GM23338 (cell line): Measurements from ENCODE around the gene DOCK4. TPM values are rescaled to one million over a fixed set of nuclear protein-coding genes. Genes with fewer than 3 reads are reported as not detected.
A peak's percentile ranks its signal among the peaks of the same experiment; 100 is the strongest.

Source experiments
- ATAC-seq: fragments of 200-7000 bp; cut with Tn5 transposase; 3 replicates; pipeline ENCODE4 v1.9.1; 2020
- DNase-seq: peaks from one replicate; pipeline ENCODE4 v3.0.0-alpha.2; 2015; ENCODE audit warnings: low spot score
- H2AFZ ChIP-seq: fragments of 200-600 bp; sonication (generic); 2 replicates; pipeline ENCODE4 v1.8.0; 2016; ENCODE audit warnings: antibody characterized with exemption, mild to moderate bottlenecking, moderate library complexity
- H3F3A ChIP-seq: fragments of 200-600 bp; sonication (generic); replicated peaks from 2 replicates; pipeline ENCODE4 v1.8.0; 2017; ENCODE audit warnings: antibody characterized with exemption, mixed run types, low read depth
- H3K27ac ChIP-seq: fragments of 200-600 bp; sonication (generic); 2 replicates; pipeline ENCODE4 v1.6.1; 2016; ENCODE audit warnings: low read depth
- H3K27me3 ChIP-seq: fragments of 200-600 bp; sonication (generic); 2 replicates; pipeline ENCODE4 v1.8.0; 2016; ENCODE audit warnings: mild to moderate bottlenecking, mixed run types, moderate library complexity; ENCODE audit not compliant: insufficient read depth
- H3K36me3 ChIP-seq: fragments of 200-600 bp; sonication (generic); 2 replicates; pipeline ENCODE4 v1.8.0; 2016; ENCODE audit warnings: mild to moderate bottlenecking; ENCODE audit not compliant: insufficient read depth
- H3K4me1 ChIP-seq: fragments of 200-600 bp; sonication (generic); 2 replicates; pipeline ENCODE4 v1.8.0; 2016; ENCODE audit warnings: mild to moderate bottlenecking, moderate library complexity; ENCODE audit not compliant: insufficient read depth
- H3K4me2 ChIP-seq: fragments of 200-600 bp; sonication (generic); 2 replicates; pipeline ENCODE4 v1.7.1; 2017; ENCODE audit warnings: mixed run types
- H3K4me3 ChIP-seq: fragments of 200-600 bp; sonication (generic); 2 replicates; pipeline ENCODE4 v1.6.1; 2016; ENCODE audit warnings: mixed run types
- H3K79me2 ChIP-seq: fragments of 200-600 bp; sonication (generic); replicated peaks from 2 replicates; pipeline ENCODE4 v1.8.0; 2017; ENCODE audit warnings: mild to moderate bottlenecking; ENCODE audit not compliant: insufficient read depth
- H3K9me2 ChIP-seq: fragments of 200-600 bp; sonication (generic); 2 replicates; pipeline ENCODE4 v1.8.0; 2017; ENCODE audit not compliant: insufficient read depth
- H4K20me1 ChIP-seq: fragments of 200-600 bp; sonication (generic); replicated peaks from 2 replicates; pipeline ENCODE4 v1.8.0; 2017; ENCODE audit warnings: mild to moderate bottlenecking; ENCODE audit not compliant: insufficient read depth
- H3K27ac Mint-ChIP-seq: 2 replicates; pipeline ENCODE4 v1.8.0; 2020; ENCODE audit warnings: inconsistent platforms, mild to moderate bottlenecking, moderate library complexity, mixed read lengths
- H3K27me3 Mint-ChIP-seq: 3 replicates; pipeline ENCODE4 v1.8.0; 2022; ENCODE audit warnings: low read depth, mild to moderate bottlenecking, moderate library complexity, mixed read lengths, inconsistent platforms; ENCODE audit not compliant: insufficient read depth, poor library complexity
- H3K36me3 Mint-ChIP-seq: 3 replicates; pipeline ENCODE4 v1.8.0; 2021; ENCODE audit warnings: low read depth, mild to moderate bottlenecking, inconsistent platforms, moderate library complexity, mixed read lengths
- H3K4me1 Mint-ChIP-seq: 3 replicates; pipeline ENCODE4 v1.8.0; 2020; ENCODE audit warnings: mild to moderate bottlenecking, inconsistent platforms, mixed read lengths
- H3K4me3 Mint-ChIP-seq: 3 replicates; pipeline ENCODE4 v1.8.0; 2021; ENCODE audit warnings: moderate library complexity, mild to moderate bottlenecking, inconsistent platforms, mixed read lengths
- H3K9me3 Mint-ChIP-seq: 3 replicates; pipeline ENCODE4 v1.8.0; 2020; ENCODE audit warnings: moderate library complexity, mild to moderate bottlenecking, inconsistent platforms, mixed read lengths
- CREB1 ChIP-seq: fragments of 250-450 bp; sonication (Bioruptor Pico); IDR thresholded peaks from 2 replicates; pipeline ENCODE4 v1.5.0; 2020; ENCODE audit warnings: low read depth, mild to moderate bottlenecking, moderate library complexity
- REST ChIP-seq: IDR thresholded peaks from one replicate; pipeline ENCODE4 v1.6.1; 2018; ENCODE audit warnings: antibody characterized with exemption; ENCODE audit not compliant: unreplicated experiment
- ZNF114 ChIP-seq: fragments of 250-450 bp; sonication (Bioruptor Pico); IDR thresholded peaks from 2 replicates; pipeline ENCODE4 v1.5.0; 2020; ENCODE audit warnings: mild to moderate bottlenecking, moderate library complexity
- polyA plus RNA-seq: library from polyadenylated mRNA; unstranded; fragments of >200 nt; fragmentation: Nextera tagmentation; extraction: Ambion mirVana; gene quantifications from 2 replicates; pipeline ENCODE4 v1.2.1, GENCODE V29; 2016
- total RNA-seq: library from RNA; depleted of rRNA; stranded (reverse); fragments of >200 nt; shearing (Covaris generic); gene quantifications from 2 replicates; pipeline ENCODE4 v1.2.3, GENCODE V29; 2014
- TF ChIP-seq, protein P1 (sequence below): fragments of 250-450 bp; sonication (Bioruptor Pico); IDR thresholded peaks from 2 replicates; pipeline ENCODE4 v1.5.0; 2020; ENCODE audit warnings: mild to moderate bottlenecking, moderate library complexity
- TF ChIP-seq, protein P2 (sequence below), 2 experiments: fragments of 200-600 bp in 1 of 2; sonication (generic) in 1 of 2; conservative IDR thresholded peaks; 2 replicates each; pipeline versions ENCODE4 v1.5.1 to v1.6.1; 2016 to 2017; ENCODE audit warnings: antibody characterized with exemption in 2 of 2, low read depth in 2 of 2, mild to moderate bottlenecking in 2 of 2, moderate library complexity in 1 of 2

The DOCK4 gene
- total and polyA plus RNA-seq, 2 experiments from 2014 or later = 6.3 to 33.8 TPM

- TF ChIP-seq, protein P1, sequence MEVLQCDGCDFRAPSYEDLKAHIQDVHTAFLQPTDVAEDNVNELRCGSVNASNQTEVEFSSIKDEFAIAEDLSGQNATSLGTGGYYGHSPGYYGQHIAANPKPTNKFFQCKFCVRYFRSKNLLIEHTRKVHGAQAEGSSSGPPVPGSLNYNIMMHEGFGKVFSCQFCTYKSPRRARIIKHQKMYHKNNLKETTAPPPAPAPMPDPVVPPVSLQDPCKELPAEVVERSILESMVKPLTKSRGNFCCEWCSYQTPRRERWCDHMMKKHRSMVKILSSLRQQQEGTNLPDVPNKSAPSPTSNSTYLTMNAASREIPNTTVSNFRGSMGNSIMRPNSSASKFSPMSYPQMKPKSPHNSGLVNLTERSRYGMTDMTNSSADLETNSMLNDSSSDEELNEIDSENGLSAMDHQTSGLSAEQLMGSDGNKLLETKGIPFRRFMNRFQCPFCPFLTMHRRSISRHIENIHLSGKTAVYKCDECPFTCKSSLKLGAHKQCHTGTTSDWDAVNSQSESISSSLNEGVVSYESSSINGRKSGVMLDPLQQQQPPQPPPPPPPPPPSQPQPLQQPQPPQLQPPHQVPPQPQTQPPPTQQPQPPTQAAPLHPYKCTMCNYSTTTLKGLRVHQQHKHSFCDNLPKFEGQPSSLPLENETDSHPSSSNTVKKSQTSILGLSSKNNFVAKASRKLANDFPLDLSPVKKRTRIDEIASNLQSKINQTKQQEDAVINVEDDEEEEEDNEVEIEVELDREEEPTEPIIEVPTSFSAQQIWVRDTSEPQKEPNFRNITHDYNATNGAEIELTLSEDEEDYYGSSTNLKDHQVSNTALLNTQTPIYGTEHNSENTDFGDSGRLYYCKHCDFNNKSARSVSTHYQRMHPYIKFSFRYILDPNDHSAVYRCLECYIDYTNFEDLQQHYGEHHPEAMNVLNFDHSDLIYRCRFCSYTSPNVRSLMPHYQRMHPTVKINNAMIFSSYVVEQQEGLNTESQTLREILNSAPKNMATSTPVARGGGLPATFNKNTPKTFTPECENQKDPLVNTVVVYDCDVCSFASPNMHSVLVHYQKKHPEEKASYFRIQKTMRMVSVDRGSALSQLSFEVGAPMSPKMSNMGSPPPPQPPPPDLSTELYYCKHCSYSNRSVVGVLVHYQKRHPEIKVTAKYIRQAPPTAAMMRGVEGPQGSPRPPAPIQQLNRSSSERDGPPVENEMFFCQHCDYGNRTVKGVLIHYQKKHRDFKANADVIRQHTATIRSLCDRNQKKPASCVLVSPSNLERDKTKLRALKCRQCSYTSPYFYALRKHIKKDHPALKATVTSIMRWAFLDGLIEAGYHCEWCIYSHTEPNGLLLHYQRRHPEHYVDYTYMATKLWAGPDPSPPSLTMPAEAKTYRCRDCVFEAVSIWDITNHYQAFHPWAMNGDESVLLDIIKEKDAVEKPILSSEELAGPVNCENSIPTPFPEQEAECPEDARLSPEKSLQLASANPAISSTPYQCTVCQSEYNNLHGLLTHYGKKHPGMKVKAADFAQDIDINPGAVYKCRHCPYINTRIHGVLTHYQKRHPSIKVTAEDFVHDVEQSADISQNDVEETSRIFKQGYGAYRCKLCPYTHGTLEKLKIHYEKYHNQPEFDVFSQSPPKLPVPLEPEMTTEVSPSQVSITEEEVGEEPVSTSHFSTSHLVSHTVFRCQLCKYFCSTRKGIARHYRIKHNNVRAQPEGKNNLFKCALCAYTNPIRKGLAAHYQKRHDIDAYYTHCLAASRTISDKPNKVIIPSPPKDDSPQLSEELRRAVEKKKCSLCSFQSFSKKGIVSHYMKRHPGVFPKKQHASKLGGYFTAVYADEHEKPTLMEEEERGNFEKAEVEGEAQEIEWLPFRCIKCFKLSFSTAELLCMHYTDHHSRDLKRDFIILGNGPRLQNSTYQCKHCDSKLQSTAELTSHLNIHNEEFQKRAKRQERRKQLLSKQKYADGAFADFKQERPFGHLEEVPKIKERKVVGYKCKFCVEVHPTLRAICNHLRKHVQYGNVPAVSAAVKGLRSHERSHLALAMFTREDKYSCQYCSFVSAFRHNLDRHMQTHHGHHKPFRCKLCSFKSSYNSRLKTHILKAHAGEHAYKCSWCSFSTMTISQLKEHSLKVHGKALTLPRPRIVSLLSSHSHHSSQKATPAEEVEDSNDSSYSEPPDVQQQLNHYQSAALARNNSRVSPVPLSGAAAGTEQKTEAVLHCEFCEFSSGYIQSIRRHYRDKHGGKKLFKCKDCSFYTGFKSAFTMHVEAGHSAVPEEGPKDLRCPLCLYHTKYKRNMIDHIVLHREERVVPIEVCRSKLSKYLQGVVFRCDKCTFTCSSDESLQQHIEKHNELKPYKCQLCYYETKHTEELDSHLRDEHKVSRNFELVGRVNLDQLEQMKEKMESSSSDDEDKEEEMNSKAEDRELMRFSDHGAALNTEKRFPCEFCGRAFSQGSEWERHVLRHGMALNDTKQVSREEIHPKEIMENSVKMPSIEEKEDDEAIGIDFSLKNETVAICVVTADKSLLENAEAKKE (CRISPR knock-in tag) = no peak
- TF ChIP-seq REST = no peak
- TF ChIP-seq CREB1 (CRISPR knock-in tag) = no peak
Observed at GRCh38 chr7:112135815-112136214, 70.4 kb downstream of the DOCK4 start (continued).

GRCh38 chr7:112134039-112134438, 72.2 kb downstream of the DOCK4 start:
- TF ChIP-seq ZNF114 (CRISPR knock-in tag) = no peak
- TF ChIP-seq, protein P2, sequence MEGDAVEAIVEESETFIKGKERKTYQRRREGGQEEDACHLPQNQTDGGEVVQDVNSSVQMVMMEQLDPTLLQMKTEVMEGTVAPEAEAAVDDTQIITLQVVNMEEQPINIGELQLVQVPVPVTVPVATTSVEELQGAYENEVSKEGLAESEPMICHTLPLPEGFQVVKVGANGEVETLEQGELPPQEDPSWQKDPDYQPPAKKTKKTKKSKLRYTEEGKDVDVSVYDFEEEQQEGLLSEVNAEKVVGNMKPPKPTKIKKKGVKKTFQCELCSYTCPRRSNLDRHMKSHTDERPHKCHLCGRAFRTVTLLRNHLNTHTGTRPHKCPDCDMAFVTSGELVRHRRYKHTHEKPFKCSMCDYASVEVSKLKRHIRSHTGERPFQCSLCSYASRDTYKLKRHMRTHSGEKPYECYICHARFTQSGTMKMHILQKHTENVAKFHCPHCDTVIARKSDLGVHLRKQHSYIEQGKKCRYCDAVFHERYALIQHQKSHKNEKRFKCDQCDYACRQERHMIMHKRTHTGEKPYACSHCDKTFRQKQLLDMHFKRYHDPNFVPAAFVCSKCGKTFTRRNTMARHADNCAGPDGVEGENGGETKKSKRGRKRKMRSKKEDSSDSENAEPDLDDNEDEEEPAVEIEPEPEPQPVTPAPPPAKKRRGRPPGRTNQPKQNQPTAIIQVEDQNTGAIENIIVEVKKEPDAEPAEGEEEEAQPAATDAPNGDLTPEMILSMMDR (conservative IDR thresholded peaks at IDR 0.05; ENCODE audit: low read depth in 2 of 2) = peak in 1 of 2 experiments; percentile 47; a peak in 2 of 4 replicates
- Histone ChIP-seq H4K20me1 (no peaks in the 10 kb centered on the region), H3F3A (no peaks in the 10 kb centered on the region), H2AFZ (no peak overlapping the region), H3K4me2 (no peak overlapping the region), H3K27ac (no peak overlapping the region), H3K4me3 (no peak overlapping the region), H3K9me2 (no peaks in the 10 kb centered on the region), H3K27me3 (no peaks in the 10 kb centered on the region), H3K79me2 (peaks cover 67% of the 10 kb centered on the region), H3K4me1 (peaks cover 60% of the 10 kb centered on the region), H3K36me3 (no peaks in the 10 kb centered on the region)
- Mint-ChIP-seq H3K9me3 (no peaks in the 10 kb centered on the region), H3K4me3 (no peak overlapping the region), H3K4me1 (peaks cover 57% of the 10 kb centered on the region), H3K27ac (no peak overlapping the region), H3K36me3 (no peaks in the 10 kb centered on the region), H3K27me3 (no peaks in the 10 kb centered on the region)
- no peak; the same call in 2 of the 3 replicates for ATAC-seq
- no peak for DNase-seq
